Colonic mucosa (tissue), 4 donors: ENCODE results near the gene CBARP. TPM values are rescaled to one million over a fixed set of nuclear protein-coding genes. Genes with fewer than 3 reads are reported as not detected.
"Not testable (repeated sequence)": the region's sequence is repeated elsewhere in the genome, so short reads cannot be mapped to it uniquely, and the experiment has no call there.

Experiments
- DNase-seq: peaks from one replicate; pipeline ENCODE4 v3.0.0-alpha.2; 2020
- H3K27ac ChIP-seq: fragments of 200-600 bp; one replicate; pipeline ENCODE4 v1.8.0; 2021
- H3K27me3 ChIP-seq: fragments of 200-600 bp; one replicate; pipeline ENCODE4 v1.8.0; 2021
- H3K36me3 ChIP-seq: fragments of 200-600 bp; one replicate; pipeline ENCODE4 v1.8.0; 2021
- H3K4me1 ChIP-seq: fragments of 200-600 bp; one replicate; pipeline ENCODE4 v1.8.0; 2021; ENCODE audit warnings: mild to moderate bottlenecking
- H3K4me3 ChIP-seq: fragments of 200-600 bp; one replicate; pipeline ENCODE4 v1.8.0; 2021
- H3K9ac ChIP-seq, 2 donors: one replicate each; pipeline ENCODE4 v1.7.0; 2013; ENCODE audit warnings: control low read depth in 2 of 2, low read depth in 2 of 2, low read length in 2 of 2
- H3K9me3 ChIP-seq: fragments of 200-600 bp; one replicate; pipeline ENCODE4 v1.8.0; 2021
- intact Hi-C: fragments of 100-400 bp; cut with DNase I; formaldehyde crosslinking; loops from one replicate; pipeline ENCODE4 v1.14.1; 2022
- total RNA-seq, 2 donors: library from RNA; stranded (reverse); fragmentation: NEBNext Ultra II Directional in 1 of 2; extraction: Animal tissue kit (Norgen Biotek cat#: 25700) in 1 of 2; gene quantifications; one replicate each; pipeline ENCODE4 v1.2.1, GENCODE V29; 2021
- TF ChIP-seq, protein P1 (sequence below): fragments of 200-600 bp; IDR thresholded peaks from one replicate; pipeline ENCODE4 v1.8.0; 2022; ENCODE audit warnings: antibody characterized with exemption, mild to moderate bottlenecking
- donor health status: healthy.
- donor health status: DM: no; HTN: no; CAD: no.
- donor health status: DM: no; HTN: no; CAD: no.

CBARP gene
- total RNA-seq, 2 donors from 2014 or later = 0.22 to 0.48 TPM

GRCh38 chr19:1211494-1212234 is 26.1 kb downstream of the CBARP start:
- TF ChIP-seq, protein P1, sequence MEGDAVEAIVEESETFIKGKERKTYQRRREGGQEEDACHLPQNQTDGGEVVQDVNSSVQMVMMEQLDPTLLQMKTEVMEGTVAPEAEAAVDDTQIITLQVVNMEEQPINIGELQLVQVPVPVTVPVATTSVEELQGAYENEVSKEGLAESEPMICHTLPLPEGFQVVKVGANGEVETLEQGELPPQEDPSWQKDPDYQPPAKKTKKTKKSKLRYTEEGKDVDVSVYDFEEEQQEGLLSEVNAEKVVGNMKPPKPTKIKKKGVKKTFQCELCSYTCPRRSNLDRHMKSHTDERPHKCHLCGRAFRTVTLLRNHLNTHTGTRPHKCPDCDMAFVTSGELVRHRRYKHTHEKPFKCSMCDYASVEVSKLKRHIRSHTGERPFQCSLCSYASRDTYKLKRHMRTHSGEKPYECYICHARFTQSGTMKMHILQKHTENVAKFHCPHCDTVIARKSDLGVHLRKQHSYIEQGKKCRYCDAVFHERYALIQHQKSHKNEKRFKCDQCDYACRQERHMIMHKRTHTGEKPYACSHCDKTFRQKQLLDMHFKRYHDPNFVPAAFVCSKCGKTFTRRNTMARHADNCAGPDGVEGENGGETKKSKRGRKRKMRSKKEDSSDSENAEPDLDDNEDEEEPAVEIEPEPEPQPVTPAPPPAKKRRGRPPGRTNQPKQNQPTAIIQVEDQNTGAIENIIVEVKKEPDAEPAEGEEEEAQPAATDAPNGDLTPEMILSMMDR = no peak
- Histone ChIP-seq H3K27ac (no peak overlapping the region), H3K27me3 (no peaks in the 10 kb centered on the region), H3K36me3 (no peaks in the 10 kb centered on the region), H3K4me3 (no peak overlapping the region), H3K9me3 (no peaks in the 10 kb centered on the region), H3K4me1 (peaks cover 25% of the 10 kb centered on the region), H3K9ac (peak overlapping the region in 1 of 2 donors; percentile 19)
- intact Hi-C loops = no loop called here
- DNase-seq = no peak

GRCh38 chr19:1210227-1210538 is 27.6 kb downstream of the CBARP start:
- Histone ChIP-seq H3K9me3 (no peaks in the 10 kb centered on the region), H3K4me3 (no peak overlapping the region), H3K4me1 (peaks cover 25% of the 10 kb centered on the region), H3K36me3 (no peaks in the 10 kb centered on the region), H3K27me3 (no peaks in the 10 kb centered on the region), H3K9ac (peak overlapping the region in 1 of 2 donors; percentile 59), H3K27ac (no peak overlapping the region)
- DNase-seq = no peak
- intact Hi-C loops = no loop called here
- TF ChIP-seq, protein P1 = no peak

- H3K27me3 ChIP-seq, intact Hi-C loops, H3K36me3 ChIP-seq, H3K9me3 ChIP-seq: not testable (repeated sequence)
- Histone ChIP-seq H3K4me1 (peaks cover 30% of the 10 kb centered on the region), H3K9ac (peak overlapping the region in 1 of 2 donors; percentile 26), H3K27ac (peak overlapping the region; percentile 83), H3K4me3 (peak overlapping the region; percentile 1)
- peak; percentile 90 for DNase-seq
These were observed 29.0 kb downstream of the CBARP start for GRCh38 chr19:1208830-1209229.

GRCh38 chr19:1206864-1207450 is 30.8 kb downstream of the CBARP start:
- Histone ChIP-seq H3K9me3 (no peaks in the 10 kb centered on the region), H3K9ac (peak overlapping the region; percentile 88 to 91), H3K4me1 (peaks cover 25% of the 10 kb centered on the region), H3K4me3 (peak overlapping the region; percentile 87), H3K36me3 (no peaks in the 10 kb centered on the region), H3K27ac (peak overlapping the region; percentile 83), H3K27me3 (no peaks in the 10 kb centered on the region)
- peak; percentile 63 for DNase-seq
- intact Hi-C loops = no loop called here
- TF ChIP-seq, protein P1 = no peak

- TF ChIP-seq, protein P1 = no peak
- Histone ChIP-seq H3K27ac (peak overlapping the region; percentile 83), H3K9me3 (no peaks in the 10 kb centered on the region), H3K9ac (peak overlapping the region; percentile 88 to 91), H3K4me3 (peak overlapping the region; percentile 87), H3K4me1 (peaks cover 21% of the 10 kb centered on the region), H3K27me3 (no peaks in the 10 kb centered on the region), H3K36me3 (no peaks in the 10 kb centered on the region)
- DNase-seq = no peak
- intact Hi-C loops = no loop called here
These were observed 31.5 kb downstream of the CBARP start for GRCh38 chr19:1206150-1206863.
